HG02678 (cell line): ENCODE measurements around the gene DDRGK1.
"Not testable (repeated sequence)": the region's sequence is repeated elsewhere in the genome, so short reads cannot be mapped to it uniquely, and the experiment has no call there.

ENCODE experiments used
- ATAC-seq: cut with Tn5 transposase; IDR thresholded peaks from one replicate; pipeline ENCODE4 v1.9.1; 2021; ENCODE audit warnings: mild to moderate bottlenecking, moderate library complexity; ENCODE audit not compliant: unreplicated experiment

Gene DDRGK1

GRCh38 chr20:3188823-3189413 lies 15.6 kb downstream of the DDRGK1 start:
- no peak for ATAC-seq

- not testable (repeated sequence) for ATAC-seq
Observed at GRCh38 chr20:3187861-3188260, 16.6 kb downstream of the DDRGK1 start.

- no peak for ATAC-seq
Observed at GRCh38 chr20:3183896-3184612, 20.4 kb downstream of the DDRGK1 start.

- ATAC-seq = not testable (repeated sequence)
Observed at GRCh38 chr20:3182429-3182828, 22.1 kb downstream of the DDRGK1 start.

GRCh38 chr20:3181270-3181669 lies 23.2 kb downstream of the DDRGK1 start:
- ATAC-seq = no peak

- no peak for ATAC-seq
Observed at GRCh38 chr20:3180319-3180718, 24.2 kb downstream of the DDRGK1 start.

- no peak for ATAC-seq
Observed at GRCh38 chr20:3177746-3178485, 26.6 kb downstream of the DDRGK1 start.

- no peak for ATAC-seq
Observed at GRCh38 chr20:3175270-3175669, 29.2 kb downstream of the DDRGK1 start.

GRCh38 chr20:3174442-3175261 lies 29.8 kb downstream of the DDRGK1 start:
- no peak for ATAC-seq

- ATAC-seq = peak; percentile 90
Observed at GRCh38 chr20:3173610-3174441, 30.7 kb downstream of the DDRGK1 start.

- ATAC-seq = peak; percentile 38
Observed at GRCh38 chr20:3172933-3173609, 31.4 kb downstream of the DDRGK1 start, which contains the start of gene LZTS3. Gene LZTS3, minus strand, starts transcription at chr20:3173549. Its CDS starts 6,386 bp downstream, at chr20:3167163.

- no peak for ATAC-seq
Observed at GRCh38 chr20:3172126-3172932, 32.2 kb downstream of the DDRGK1 start.

GRCh38 chr20:3171391-3172125 lies 32.9 kb downstream of the DDRGK1 start:
- no peak for ATAC-seq

GRCh38 chr20:3168829-3169590 lies 35.5 kb downstream of the DDRGK1 start:
- ATAC-seq = no peak

GRCh38 chr20:3168079-3168828 lies 36.2 kb downstream of the DDRGK1 start:
- ATAC-seq = no peak

GRCh38 chr20:3167738-3168078 lies 36.8 kb downstream of the DDRGK1 start:
- ATAC-seq = no peak

GRCh38 chr20:3166913-3167342 lies 37.6 kb downstream of the DDRGK1 start:
- no peak for ATAC-seq
